NT2/D1 (cell line): Measurements from ENCODE around the gene TRAPPC2L.

Experiments used
- YY1 ChIP-seq: IDR thresholded peaks from 2 replicates; pipeline ENCODE4 v1.6.1; 2011; ENCODE audit not compliant: insufficient read length, insufficient read depth
- ZNF274 ChIP-seq: IDR thresholded peaks from 2 replicates; pipeline ENCODE4 v1.6.1; 2011; ENCODE audit warnings: mild to moderate bottlenecking, low read depth, low read length

GRCh38 chr16:88810166-88810911, 46.6 kb upstream of the TRAPPC2L start:
- no peak for TF ChIP-seq ZNF274
- no peak for TF ChIP-seq YY1
